IMR-90 (cell line): ENCODE results near the gene COL7A1. TPM values are rescaled to one million over a fixed set of nuclear protein-coding genes. Genes with fewer than 3 reads are reported as not detected.

Source experiments
- ATAC-seq: fragments of 200-7000 bp; cut with Tn5 transposase; 2 replicates; pipeline ENCODE4 v1.9.1; 2020; ENCODE audit warnings: low read depth, mild to moderate bottlenecking, moderate library complexity
- BruUV-seq: library from RNA; stranded (reverse); fragments of 400-500 nt; replicated peaks from 2 replicates; lab custom pipeline; 2021; lab: Mats Ljungman, UMichigan
- CTCF ChIA-PET: fragments of 300-600 bp; formaldehyde crosslinking; extraction: SDS; loops from one replicate; lab custom pipeline; 2021; ENCODE audit warnings: antibody characterized with exemption; lab: Yijun Ruan, JAX
- POLR2A ChIA-PET: fragments of 300-600 bp; sonication (Branson Sonifier 250); formaldehyde crosslinking; loops from one replicate; lab custom pipeline; 2022; ENCODE audit warnings: antibody characterized with exemption; ENCODE audit not compliant: unreplicated experiment; lab: Charles Lee
- DNase-seq: peaks from one replicate; pipeline ENCODE4 v3.0.0; 2013
- H2AFZ ChIP-seq: replicated peaks from 2 replicates; pipeline ENCODE3; 2013; ENCODE audit warnings: low read length, mild to moderate bottlenecking; ENCODE audit not compliant: poor library complexity
- H2AK5ac ChIP-seq: 2 replicates; pipeline ENCODE4 v1.6.1; 2013; ENCODE audit warnings: low read depth, low read length, inconsistent platforms
- H2AK9ac ChIP-seq: replicated peaks from 2 replicates; pipeline ENCODE3; 2013; ENCODE audit warnings: mild to moderate bottlenecking, low read depth, low read length, moderate library complexity; ENCODE audit not compliant: poor library complexity
- H2BK120ac ChIP-seq: 2 replicates; pipeline ENCODE4 v1.6.1; 2013; ENCODE audit warnings: low read depth, low read length, inconsistent platforms
- H2BK15ac ChIP-seq: 3 replicates; pipeline ENCODE4 v1.6.1; 2013; ENCODE audit warnings: low read depth, low read length, inconsistent platforms
- H2BK20ac ChIP-seq: 2 replicates; pipeline ENCODE4 v1.6.1; 2013; ENCODE audit warnings: low read depth, mild to moderate bottlenecking, inconsistent platforms, low read length, moderate library complexity
- H2BK5ac ChIP-seq: 2 replicates; pipeline ENCODE4 v1.6.1; 2013; ENCODE audit warnings: mild to moderate bottlenecking, low read depth, low read length, inconsistent platforms; ENCODE audit not compliant: poor library complexity, severe bottlenecking
- H3K14ac ChIP-seq: replicated peaks from 2 replicates; pipeline ENCODE4 v1.6.1; 2013; ENCODE audit warnings: low read depth, low read length, inconsistent platforms
- H3K18ac ChIP-seq: 2 replicates; pipeline ENCODE4 v1.6.1; 2013; ENCODE audit warnings: low read depth, low read length, control low read depth
- H3K23ac ChIP-seq: 2 replicates; pipeline ENCODE4 v1.6.1; 2013; ENCODE audit warnings: low read depth, low read length, inconsistent platforms
- H3K27ac ChIP-seq: 2 replicates; pipeline ENCODE4 v1.5.1; 2013; ENCODE audit warnings: mild to moderate bottlenecking, control low read depth, low read length; ENCODE audit not compliant: insufficient read depth
- H3K27me3 ChIP-seq: 2 replicates; pipeline ENCODE4 v1.6.1; 2013; ENCODE audit warnings: low read length; ENCODE audit not compliant: control insufficient read depth, insufficient read depth
- H3K36me3 ChIP-seq: 2 replicates; pipeline ENCODE4 v1.6.1; 2013; ENCODE audit warnings: low read length, mixed read lengths; ENCODE audit not compliant: control insufficient read depth, insufficient read depth
- H3K4ac ChIP-seq: 2 replicates; pipeline ENCODE4 v1.6.1; 2013; ENCODE audit warnings: low read depth, low read length, inconsistent platforms
- H3K4me1 ChIP-seq: 2 replicates; pipeline ENCODE4 v1.6.1; 2013; ENCODE audit warnings: low read length, mixed read lengths; ENCODE audit not compliant: control insufficient read depth, insufficient read depth
- H3K4me2 ChIP-seq: 2 replicates; pipeline ENCODE4 v1.6.1; 2013; ENCODE audit warnings: low read depth, mild to moderate bottlenecking, control low read depth, low read length, moderate library complexity
- H3K4me3 ChIP-seq: 2 replicates; pipeline ENCODE4 v1.5.1; 2013; ENCODE audit warnings: low read depth, mild to moderate bottlenecking, control low read depth, low read length, moderate library complexity; ENCODE audit not compliant: insufficient read depth
- H3K56ac ChIP-seq: 2 replicates; pipeline ENCODE4 v1.6.1; 2013; ENCODE audit warnings: low read length, inconsistent platforms; ENCODE audit not compliant: insufficient read depth; ENCODE audit errors: extremely low read depth
- H3K79me1 ChIP-seq, 2 experiments: 2 replicates each; pipeline ENCODE4 v1.6.1; 2013; ENCODE audit warnings: low read length in 2 of 2, inconsistent platforms in 1 of 2, low read depth in 1 of 2
- H3K9ac ChIP-seq: 2 replicates; pipeline ENCODE4 v1.6.1; 2013; ENCODE audit warnings: low read depth, low read length, control low read depth
- H3K9me1 ChIP-seq: 2 replicates; pipeline ENCODE4 v1.6.1; 2013; ENCODE audit warnings: low read length, inconsistent platforms; ENCODE audit not compliant: insufficient read depth
- H3K9me3 ChIP-seq: 2 replicates; pipeline ENCODE4 v1.6.1; 2013; ENCODE audit warnings: low read length; ENCODE audit not compliant: control insufficient read depth, insufficient read depth
- H4K20me1 ChIP-seq: 2 replicates; pipeline ENCODE4 v1.6.1; 2013; ENCODE audit warnings: low read length, inconsistent platforms; ENCODE audit not compliant: insufficient read depth
- H4K5ac ChIP-seq: 2 replicates; pipeline ENCODE4 v1.6.1; 2013; ENCODE audit warnings: mild to moderate bottlenecking, low read depth, low read length, control low read depth
- H4K8ac ChIP-seq, 2 experiments: 2 replicates each; pipeline ENCODE4 v1.6.1; 2013; ENCODE audit warnings: low read depth in 2 of 2, low read length in 2 of 2, control low read depth in 1 of 2, inconsistent platforms in 1 of 2
- H4K91ac ChIP-seq: 2 replicates; pipeline ENCODE4 v1.6.1; 2013; ENCODE audit warnings: low read depth, low read length, inconsistent platforms; ENCODE audit not compliant: insufficient read depth
- BHLHE40 ChIP-seq: fragments of 150-350 bp; IDR thresholded peaks from 2 replicates; pipeline ENCODE4 v1.6.1; 2016; ENCODE audit warnings: mild to moderate bottlenecking, low read depth, low read length
- CEBPB ChIP-seq: IDR thresholded peaks from 2 replicates; pipeline ENCODE4 v1.6.1; 2012; ENCODE audit warnings: low read depth, low read length, improper control_type of control experiment
- CHD1 ChIP-seq: IDR thresholded peaks from 2 replicates; pipeline ENCODE4 v1.6.1; 2012; ENCODE audit warnings: low read depth, low read length, improper control_type of control experiment
- CTCF ChIP-seq: conservative IDR thresholded peaks from 2 replicates; pipeline ENCODE4 v1.5.1; 2012; ENCODE audit warnings: mild to moderate bottlenecking, low read depth, low read length, improper control_type of control experiment
- ELK1 ChIP-seq: fragments of 150-350 bp; IDR thresholded peaks from 2 replicates; pipeline ENCODE4 v1.6.1; 2016; ENCODE audit warnings: low read depth, mild to moderate bottlenecking, low read length, moderate library complexity, borderline replicate concordance
- FOS ChIP-seq: fragments of 150-350 bp; IDR thresholded peaks from 2 replicates; pipeline ENCODE4 v1.6.1; 2016; ENCODE audit warnings: low read depth, low read length
- MAFK ChIP-seq: IDR thresholded peaks from 2 replicates; pipeline ENCODE4 v1.6.1; 2012; ENCODE audit warnings: low read depth, low read length, improper control_type of control experiment
- MAZ ChIP-seq: IDR thresholded peaks from 2 replicates; pipeline ENCODE4 v1.6.1; 2012; ENCODE audit warnings: low read depth, mild to moderate bottlenecking, low read length, improper control_type of control experiment, moderate library complexity, borderline replicate concordance
- MXI1 ChIP-seq: IDR thresholded peaks from 2 replicates; pipeline ENCODE4 v1.6.1; 2012; ENCODE audit warnings: low read depth, mild to moderate bottlenecking, low read length, moderate library complexity, borderline replicate concordance
- NFE2L2 ChIP-seq: fragments of 150-350 bp; IDR thresholded peaks from 2 replicates; pipeline ENCODE4 v1.6.1; 2016; ENCODE audit warnings: low read depth, mild to moderate bottlenecking, low read length
- POLR2A ChIP-seq: IDR thresholded peaks from 2 replicates; pipeline ENCODE4 v1.6.1; 2012; ENCODE audit warnings: mild to moderate bottlenecking, low read depth, low read length
- RAD21 ChIP-seq: IDR thresholded peaks from 2 replicates; pipeline ENCODE4 v1.6.1; 2012; ENCODE audit warnings: low read length, improper control_type of control experiment
- RCOR1 ChIP-seq: IDR thresholded peaks from 2 replicates; pipeline ENCODE4 v1.6.1; 2012; ENCODE audit warnings: mild to moderate bottlenecking, low read length, improper control_type of control experiment; ENCODE audit not compliant: insufficient replicate concordance
- RFX5 ChIP-seq: IDR thresholded peaks from 2 replicates; pipeline ENCODE4 v1.8.0; 2012; ENCODE audit warnings: low read depth, mild to moderate bottlenecking, low read length, moderate library complexity
- SMC3 ChIP-seq: fragments of 150-350 bp; IDR thresholded peaks from 2 replicates; pipeline ENCODE4 v1.6.1; 2016; ENCODE audit warnings: low read depth, mild to moderate bottlenecking, antibody characterized with exemption, low read length, moderate library complexity
- WGBS, 2 experiments: methylation state at CpG; one replicate each; pipeline versions ENCODE4 v1.1.5 to v1.1.7; 2013; ENCODE audit warnings: missing lambda C conversion rate in 2 of 2; ENCODE audit not compliant: insufficient read length in 1 of 2; ENCODE audit errors: extremely low coverage in 2 of 2; 5-methylcytosine and 5-hydroxymethylcytosine counted together
- dilution Hi-C: fragments of 300-500 bp; cut with HindIII; formaldehyde crosslinking; loops from one replicate; pipeline ENCODE4 v1.14.3; 2018; ENCODE audit warnings: low sequenced_read_pairs; ENCODE audit not compliant: unreplicated experiment
- in situ Hi-C: fragments of 300-500 bp; cut with MboI; formaldehyde crosslinking; loops from 3 replicates; pipeline ENCODE4 v1.14.3; 2019; ENCODE audit warnings: low sequenced_read_pairs, inconsistent platforms, mixed read lengths
- intact Hi-C: fragments of 100-400 bp; cut with micrococcal nuclease; formaldehyde crosslinking; loops from 2 replicates; pipeline ENCODE4 v1.10.0; 2022
- polyA plus RNA-seq, 3 experiments: library from polyadenylated mRNA; depleted of rRNA; stranded (reverse); fragments of >200 nt; gene quantifications; 2 replicates each; pipeline ENCODE4 v1.2.3, GENCODE V29; 2012; ENCODE audit warnings: low replicate concordance in 1 of 3
- total RNA-seq: library from RNA; depleted of rRNA; stranded (reverse); fragments of >200 nt; gene quantifications from 2 replicates; pipeline ENCODE4 v1.2.3, GENCODE V29; 2012
- TF ChIP-seq, protein P1 (sequence below): fragments of 150-350 bp; IDR thresholded peaks from 2 replicates; pipeline ENCODE4 v1.6.1; 2017; ENCODE audit warnings: mild to moderate bottlenecking, antibody characterized with exemption, low read length, low read depth

The COL7A1 gene
- total and polyA plus RNA-seq, 2 of the 4 experiments (the other 2 are of a cell fraction), result 4.1 to 20.3 TPM

GRCh38 chr3:48628277-48629017 is 33.3 kb upstream of the COL7A1 start:
- TF ChIP-seq NFE2L2 (no peak), POLR2A (no peak), CEBPB (no peak), RAD21 (no peak), ELK1 (no peak), SMC3 (no peak), MAFK (no peak), RFX5 (no peak), CHD1 (no peak), MAZ (no peak), MXI1 (no peak), RCOR1 (no peak), CTCF (no peak), FOS (no peak), BHLHE40 (no peak)
- TF ChIP-seq, protein P1, sequence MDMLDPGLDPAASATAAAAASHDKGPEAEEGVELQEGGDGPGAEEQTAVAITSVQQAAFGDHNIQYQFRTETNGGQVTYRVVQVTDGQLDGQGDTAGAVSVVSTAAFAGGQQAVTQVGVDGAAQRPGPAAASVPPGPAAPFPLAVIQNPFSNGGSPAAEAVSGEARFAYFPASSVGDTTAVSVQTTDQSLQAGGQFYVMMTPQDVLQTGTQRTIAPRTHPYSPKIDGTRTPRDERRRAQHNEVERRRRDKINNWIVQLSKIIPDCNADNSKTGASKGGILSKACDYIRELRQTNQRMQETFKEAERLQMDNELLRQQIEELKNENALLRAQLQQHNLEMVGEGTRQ, result no peak
- WGBS, 2 experiments, result 62% methylated on average over 3 of the region's 13 CpGs; no CpG with 5 or more reads in 1 of the 2 experiments
- no peak overlapping the region for H3K4ac ChIP-seq
- no peak for DNase-seq
- no peak overlapping the region for H2BK20ac ChIP-seq
- intact Hi-C loops (no loop called here), in situ Hi-C loops (no loop called here), dilution Hi-C loops (no loop called here)
- no peak overlapping the region for H2AK9ac ChIP-seq
- no peak overlapping the region for H2AFZ ChIP-seq
- peaks cover 16 to 39% of the 10 kb centered on the region in 2 experiments for H3K79me1 ChIP-seq
- H2BK15ac ChIP-seq, result no peak overlapping the region
- H3K4me1 ChIP-seq, result peaks cover 1% of the 10 kb centered on the region; the same call in 1 of the 2 replicates
- H3K9me1 ChIP-seq, result peaks cover 8% of the 10 kb centered on the region; the same call in 1 of the 2 replicates
- no peak overlapping the region for H3K4me3 ChIP-seq
- H4K5ac ChIP-seq, result no peak overlapping the region
- no peaks in the 10 kb centered on the region for H3K9me3 ChIP-seq
- H2BK120ac ChIP-seq, result no peak overlapping the region
- H2AK5ac ChIP-seq, result no peak overlapping the region
- H4K8ac ChIP-seq, result no peak overlapping the region
- H4K91ac ChIP-seq, result no peak overlapping the region
- H3K18ac ChIP-seq, result no peak overlapping the region
- H3K23ac ChIP-seq, result no peak overlapping the region
- no TSS peak for BruUV-seq
- no peak for ATAC-seq
- H3K4me2 ChIP-seq, result no peak overlapping the region
- H3K27me3 ChIP-seq, result no peaks in the 10 kb centered on the region
- H3K27ac ChIP-seq, result no peak overlapping the region
- H4K20me1 ChIP-seq, result peaks cover 36% of the 10 kb centered on the region
- peaks cover 87% of the 10 kb centered on the region for H3K36me3 ChIP-seq
- H3K14ac ChIP-seq, result no peak overlapping the region
- POLR2A ChIA-PET, result no interaction called here
- no peak overlapping the region for H2BK5ac ChIP-seq
- H3K56ac ChIP-seq, result no peak overlapping the region
- no peak overlapping the region for H3K9ac ChIP-seq
- CTCF ChIA-PET, result no interaction called here
